Tibial nerve (tissue), 4 donors: ENCODE measurements around the gene OR51F1.

ENCODE experiments used
- EP300 ChIP-seq, 2 donors: sonication (generic); formaldehyde crosslinking; IDR thresholded peaks; one replicate each; pipeline ENCODE4 v1.6.1; 2017; ENCODE audit warnings: antibody characterized with exemption in 2 of 2, mild to moderate bottlenecking in 1 of 2
- POLR2A ChIP-seq, 2 donors: fragments of 450-650 bp; IDR thresholded peaks; one replicate each; pipeline ENCODE4 v1.6.1; 2017; ENCODE audit warnings: antibody characterized with exemption in 2 of 2, mild to moderate bottlenecking in 2 of 2, moderate library complexity in 2 of 2
- TF ChIP-seq, protein P1 (sequence below), 5 experiments: fragments of 200-600 bp in 3 of 5; fragments of 450-650 bp in 2 of 5; sonication (generic) in 3 of 5; IDR thresholded peaks; one replicate each; pipeline ENCODE4 v1.5.1; 2016 to 2019; ENCODE audit warnings: antibody characterized with exemption in 5 of 5, mild to moderate bottlenecking in 3 of 5, moderate library complexity in 2 of 5

DNA sequence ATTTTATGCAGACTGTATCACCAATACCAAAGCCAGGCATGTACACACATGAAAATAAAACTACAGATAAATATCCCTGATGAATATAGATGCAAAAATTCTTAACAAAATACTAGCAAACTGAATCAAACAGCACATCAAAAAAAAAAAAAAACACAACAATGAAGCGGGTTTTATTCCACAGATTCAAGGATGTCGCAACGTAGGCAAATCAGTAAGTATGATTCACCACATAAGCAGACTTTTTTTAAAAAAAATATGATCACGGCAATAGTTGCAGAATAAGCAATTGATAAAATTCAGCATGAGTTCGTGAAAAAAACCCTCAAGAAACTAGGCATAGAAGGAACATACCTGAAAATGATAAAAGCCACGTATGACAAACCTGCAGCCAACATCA, 21.3 kb downstream of the OR51F1 start:
- TF ChIP-seq, protein P1, sequence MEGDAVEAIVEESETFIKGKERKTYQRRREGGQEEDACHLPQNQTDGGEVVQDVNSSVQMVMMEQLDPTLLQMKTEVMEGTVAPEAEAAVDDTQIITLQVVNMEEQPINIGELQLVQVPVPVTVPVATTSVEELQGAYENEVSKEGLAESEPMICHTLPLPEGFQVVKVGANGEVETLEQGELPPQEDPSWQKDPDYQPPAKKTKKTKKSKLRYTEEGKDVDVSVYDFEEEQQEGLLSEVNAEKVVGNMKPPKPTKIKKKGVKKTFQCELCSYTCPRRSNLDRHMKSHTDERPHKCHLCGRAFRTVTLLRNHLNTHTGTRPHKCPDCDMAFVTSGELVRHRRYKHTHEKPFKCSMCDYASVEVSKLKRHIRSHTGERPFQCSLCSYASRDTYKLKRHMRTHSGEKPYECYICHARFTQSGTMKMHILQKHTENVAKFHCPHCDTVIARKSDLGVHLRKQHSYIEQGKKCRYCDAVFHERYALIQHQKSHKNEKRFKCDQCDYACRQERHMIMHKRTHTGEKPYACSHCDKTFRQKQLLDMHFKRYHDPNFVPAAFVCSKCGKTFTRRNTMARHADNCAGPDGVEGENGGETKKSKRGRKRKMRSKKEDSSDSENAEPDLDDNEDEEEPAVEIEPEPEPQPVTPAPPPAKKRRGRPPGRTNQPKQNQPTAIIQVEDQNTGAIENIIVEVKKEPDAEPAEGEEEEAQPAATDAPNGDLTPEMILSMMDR (IDR thresholded peaks at IDR 0.05) = no peak
- TF ChIP-seq POLR2A (IDR thresholded peaks at IDR 0.05) = no peak
- TF ChIP-seq EP300 (IDR thresholded peaks at IDR 0.05) = no peak
